ENCODE measurements around the gene RABAC1.

The RABAC1 gene

GRCh38 chr19:41928754-41929535, 30.2 kb downstream of the RABAC1 start:
- DNase-seq (ENCODE audit: low spot score) = no peak

GRCh38 chr19:41928221-41928683, 30.9 kb downstream of the RABAC1 start, which contains the start of gene ERFL:
ERFL (minus strand) TSS chr19:41928449; CDS start chr19:41912919, 15,530 bp downstream.
- no peak for DNase-seq (ENCODE audit: low spot score)

- no peak for DNase-seq (ENCODE audit: low spot score)
Measured at GRCh38 chr19:41927497-41928192, 31.5 kb downstream of the RABAC1 start.

GRCh38 chr19:41926763-41927496, 32.2 kb downstream of the RABAC1 start:
- DNase-seq (ENCODE audit: low spot score) = no peak

GRCh38 chr19:41926028-41926762, 32.9 kb downstream of the RABAC1 start:
- DNase-seq (ENCODE audit: low spot score) = no peak

- DNase-seq (ENCODE audit: low spot score) = no peak
Measured at GRCh38 chr19:41925208-41926003, 33.7 kb downstream of the RABAC1 start.

GRCh38 chr19:41924151-41925145, 34.7 kb downstream of the RABAC1 start:
- DNase-seq (ENCODE audit: low spot score) = no peak

- no peak for DNase-seq (ENCODE audit: low spot score)
Measured at GRCh38 chr19:41923045-41923788, 35.9 kb downstream of the RABAC1 start.

- DNase-seq (ENCODE audit: low spot score) = no peak
Measured at GRCh38 chr19:41922585-41922984, 36.5 kb downstream of the RABAC1 start.

GRCh38 chr19:41921577-41922576, 37.2 kb downstream of the RABAC1 start:
- DNase-seq (ENCODE audit: low spot score) = no peak

GRCh38 chr19:41920882-41921576, 38.1 kb downstream of the RABAC1 start:
- no peak for DNase-seq (ENCODE audit: low spot score)

GRCh38 chr19:41919948-41920712, 39.0 kb downstream of the RABAC1 start:
- DNase-seq (ENCODE audit: low spot score) = no peak

GRCh38 chr19:41918653-41919244, 40.4 kb downstream of the RABAC1 start:
- DNase-seq (ENCODE audit: low spot score) = no peak

GRCh38 chr19:41918095-41918494, 41.0 kb downstream of the RABAC1 start:
- DNase-seq (ENCODE audit: low spot score) = no peak

- no peak for DNase-seq (ENCODE audit: low spot score)
Measured at GRCh38 chr19:41917676-41918075, 41.4 kb downstream of the RABAC1 start.

All from pons (tissue), 1 donor.